Thoracic aorta (tissue), 2 donors: ENCODE data around the gene ACKR2. TPM values are rescaled to one million over a fixed set of nuclear protein-coding genes. Genes with fewer than 3 reads are reported as not detected.

Experiments used
- ATAC-seq: fragments of 150-250 bp; one replicate; pipeline ENCODE4 v1.8.0; 2017; ENCODE audit warnings: low read depth; ENCODE audit not compliant: insufficient number of reproducible peaks, low FRiP score
- DNase-seq: peaks from one replicate; pipeline ENCODE4 v3.0.0-alpha.2; 2020; ENCODE audit warnings: low spot score
- H3K27ac ChIP-seq, 2 donors: fragments of 200-600 bp; sonication (generic); 1 replicate in 1 of 2; 2 replicates in 1 of 2; pipeline ENCODE4 v1.5.1; 2016; ENCODE audit warnings: mild to moderate bottlenecking in 2 of 2, moderate library complexity in 2 of 2
- H3K27me3 ChIP-seq: fragments of 200-600 bp; sonication (generic); replicated peaks from 2 replicates; pipeline ENCODE4 v1.6.0; 2016; ENCODE audit warnings: mild to moderate bottlenecking; ENCODE audit not compliant: insufficient read depth
- H3K36me3 ChIP-seq: fragments of 200-600 bp; sonication (generic); one replicate; pipeline ENCODE4 v1.5.1; 2016
- H3K4me1 ChIP-seq, 2 donors: fragments of 200-600 bp; sonication (generic); 1 replicate in 1 of 2; 2 replicates in 1 of 2; pipeline versions ENCODE4 v1.5.1 to v1.6.0; 2016; ENCODE audit warnings: low read depth in 2 of 2, mild to moderate bottlenecking in 1 of 2; ENCODE audit not compliant: control insufficient read depth in 1 of 2
- H3K4me3 ChIP-seq: fragments of 200-600 bp; sonication (generic); 2 replicates; pipeline ENCODE4 v1.5.1; 2016; ENCODE audit warnings: mild to moderate bottlenecking
- H3K9me3 ChIP-seq: fragments of 200-600 bp; sonication (generic); 2 replicates; pipeline ENCODE4 v1.5.1; 2016
- CTCF ChIP-seq: fragments of 200-600 bp; sonication (generic); IDR thresholded peaks from one replicate; pipeline ENCODE4 v1.5.1; 2019; ENCODE audit warnings: antibody characterized with exemption
- total RNA-seq, 2 donors: library from RNA; depleted of rRNA; stranded (reverse); fragments of >200 nt; gene quantifications; one replicate each; pipeline versions ENCODE4 v1.1.0 to v1.2.3, GENCODE V29; 2016

Gene ACKR2
- total RNA-seq, 2 donors from 2014 or later: 10.0 to 11.9 TPM

GRCh38 chr3:42830437-42831320 is 21.4 kb downstream of the ACKR2 start:
- Histone ChIP-seq H3K4me1 (peaks cover 0 to 11% of the 10 kb centered on the region in 2 donors), H3K27ac (no peak overlapping the region), H3K9me3 (no peaks in the 10 kb centered on the region), H3K4me3 (no peak overlapping the region), H3K36me3 (no peaks in the 10 kb centered on the region), H3K27me3 (no peaks in the 10 kb centered on the region)
- DNase-seq: no peak
- TF ChIP-seq CTCF: peak; percentile 28
- ATAC-seq: no peak

GRCh38 chr3:42831321-42831713 is 22.1 kb downstream of the ACKR2 start:
- TF ChIP-seq CTCF: peak; percentile 68
- ATAC-seq: peak; percentile 50
- H3K4me3 ChIP-seq: no peak overlapping the region
- no peak for DNase-seq
- no peaks in the 10 kb centered on the region for H3K27me3 ChIP-seq
- H3K9me3 ChIP-seq: no peaks in the 10 kb centered on the region
- peaks cover 0 to 11% of the 10 kb centered on the region in 2 donors for H3K4me1 ChIP-seq
- no peak overlapping the region for H3K27ac ChIP-seq
- H3K36me3 ChIP-seq: no peaks in the 10 kb centered on the region

- TF ChIP-seq CTCF: no peak
- DNase-seq: no peak
- Histone ChIP-seq H3K27ac (no peak overlapping the region), H3K9me3 (no peaks in the 10 kb centered on the region), H3K4me1 (peaks cover 0 to 12% of the 10 kb centered on the region in 2 donors), H3K36me3 (no peaks in the 10 kb centered on the region), H3K4me3 (no peak overlapping the region), H3K27me3 (no peaks in the 10 kb centered on the region)
- no peak for ATAC-seq
These were observed 27.2 kb downstream of the ACKR2 start for GRCh38 chr3:42836150-42837123.

GRCh38 chr3:42838571-42838970 is 29.3 kb downstream of the ACKR2 start:
- no peak for ATAC-seq
- no peak overlapping the region for H3K27ac ChIP-seq
- H3K27me3 ChIP-seq: no peaks in the 10 kb centered on the region
- no peaks in the 10 kb centered on the region for H3K9me3 ChIP-seq
- H3K4me3 ChIP-seq: no peak overlapping the region
- H3K36me3 ChIP-seq: no peaks in the 10 kb centered on the region
- H3K4me1 ChIP-seq: peaks cover 6 to 22% of the 10 kb centered on the region in 2 donors
- no peak for DNase-seq
- TF ChIP-seq CTCF: no peak

- Histone ChIP-seq H3K4me3 (peak overlapping the region; percentile 57), H3K36me3 (no peaks in the 10 kb centered on the region), H3K27ac (no peak overlapping the region), H3K9me3 (no peaks in the 10 kb centered on the region), H3K27me3 (no peaks in the 10 kb centered on the region), H3K4me1 (peaks cover 9 to 32% of the 10 kb centered on the region in 2 donors)
- ATAC-seq (peak; percentile 79), DNase-seq (no peak)
- peak; percentile 84 for TF ChIP-seq CTCF
These were observed 30.4 kb downstream of the ACKR2 start for GRCh38 chr3:42839616-42840015.
